SH-SY5Y (cell line): Measurements from ENCODE around the gene DGUOK.
A peak's percentile ranks its signal among the peaks of the same experiment; 100 is the strongest.

Experiments
- GATA2 ChIP-seq: IDR thresholded peaks from 2 replicates; pipeline ENCODE4 v1.6.1; 2011; ENCODE audit warnings: mild to moderate bottlenecking, low read depth, low read length
- GATA3 ChIP-seq: IDR thresholded peaks from 2 replicates; pipeline ENCODE4 v1.6.1; 2011; ENCODE audit warnings: low read depth, mild to moderate bottlenecking, low read length, moderate library complexity

Gene DGUOK

GRCh38 chr2:73998451-73998850 lies 71.8 kb downstream of the DGUOK start:
- no peak for TF ChIP-seq GATA3
- TF ChIP-seq GATA2: no peak

GRCh38 chr2:73998933-73999332 lies 72.3 kb downstream of the DGUOK start:
- TF ChIP-seq GATA2: no peak
- no peak for TF ChIP-seq GATA3

GRCh38 chr2:73999881-74000597 lies 73.4 kb downstream of the DGUOK start:
- TF ChIP-seq GATA2: no peak
- TF ChIP-seq GATA3: no peak

GRCh38 chr2:74000666-74001065 lies 74.0 kb downstream of the DGUOK start:
- TF ChIP-seq GATA3 (no peak), GATA2 (no peak)

- TF ChIP-seq GATA3 (no peak), GATA2 (no peak)
Observed at GRCh38 chr2:74001121-74001520, 74.4 kb downstream of the DGUOK start.

GRCh38 chr2:74001781-74002504 lies 75.3 kb downstream of the DGUOK start:
- TF ChIP-seq GATA3 (no peak), GATA2 (no peak)

- TF ChIP-seq GATA3 (no peak), GATA2 (peak; percentile 52)
Observed at GRCh38 chr2:74002505-74003421, 76.1 kb downstream of the DGUOK start.

- TF ChIP-seq GATA2: no peak
- no peak for TF ChIP-seq GATA3
Observed at GRCh38 chr2:74003494-74004211, 77.0 kb downstream of the DGUOK start.

GRCh38 chr2:74004212-74005182 lies 77.8 kb downstream of the DGUOK start:
- TF ChIP-seq GATA2 (no peak), GATA3 (no peak)

GRCh38 chr2:74005786-74006185 lies 79.1 kb downstream of the DGUOK start:
- TF ChIP-seq GATA2 (no peak), GATA3 (no peak)

GRCh38 chr2:74006459-74006858 lies 79.8 kb downstream of the DGUOK start:
- no peak for TF ChIP-seq GATA2
- TF ChIP-seq GATA3: no peak

- no peak for TF ChIP-seq GATA3
- no peak for TF ChIP-seq GATA2
Observed at GRCh38 chr2:74007121-74007520, 80.4 kb downstream of the DGUOK start.
